HCT116 (cell line): Measurements from ENCODE around the gene ATP6V0D1. TPM values are rescaled to one million over a fixed set of nuclear protein-coding genes. Genes with fewer than 3 reads are reported as not detected.

Experiments
- ATAC-seq: fragments of 200-7000 bp; cut with Tn5 transposase; 2 replicates; pipeline ENCODE4 v1.9.1; 2020; ENCODE audit warnings: mild to moderate bottlenecking, moderate library complexity
- BruUV-seq: library from RNA; stranded (reverse); fragments of 400-500 nt; replicated peaks from 2 replicates; lab custom pipeline; 2021; lab: Mats Ljungman, UMichigan
- CTCF ChIA-PET: fragments of 300-600 bp; sonication (Branson Sonifier 250); formaldehyde crosslinking; loops from one replicate; lab custom pipeline; 2021; ENCODE audit warnings: antibody characterized with exemption; lab: Charles Lee
- POLR2A ChIA-PET: fragments of 300-600, 350-600 bp; sonication (Branson Sonifier 250); formaldehyde crosslinking; loops from one replicate; lab custom pipeline; 2021; ENCODE audit warnings: antibody characterized with exemption; lab: Charles Lee
- RAD21 ChIA-PET, 2 experiments: fragments of 300-600 bp; sonication (Branson Sonifier 250); formaldehyde crosslinking; loops; one replicate each; lab custom pipeline; 2023; ENCODE audit warnings: low total read pairs in 2 of 2; ENCODE audit not compliant: uncharacterized antibody in 2 of 2, unreplicated experiment in 2 of 2, low non-redundant PET in 1 of 2; lab: Charles Lee
- DNase-seq: peaks from one replicate; pipeline ENCODE4 v3.0.0-alpha.2; 2010; ENCODE audit warnings: low read depth, low spot score
- H2AFZ ChIP-seq: fragments of 200-600 bp; shearing (Covaris generic), sonication (generic); 2 replicates; pipeline ENCODE4 v1.6.1; 2017; ENCODE audit warnings: low read depth, mixed run types, mixed read lengths, antibody characterized with exemption, low read length; ENCODE audit not compliant: poor library complexity, severe bottlenecking
- H3K27ac ChIP-seq: 2 replicates; pipeline ENCODE4 v1.5.1; 2012; ENCODE audit warnings: low read depth, low read length
- H3K27me3 ChIP-seq: fragments of 200-600 bp; sonication (generic); 2 replicates; pipeline ENCODE4 v1.6.1; 2016; ENCODE audit warnings: mixed run types, low read length, mixed read lengths; ENCODE audit not compliant: insufficient read depth
- H3K36me3 ChIP-seq, 2 experiments: fragments of 200-500 bp in 1 of 2; fragments of 200-600 bp in 1 of 2; sonication (Bioruptor generic) in 1 of 2; sonication (generic) in 1 of 2; 2 replicates each; pipeline versions ENCODE4 v1.5.1 to v1.6.1; 2014 to 2016; ENCODE audit warnings: low read length in 2 of 2, inconsistent platforms in 1 of 2, mixed read lengths in 1 of 2, mixed run types in 1 of 2; ENCODE audit not compliant: insufficient read depth in 2 of 2, control insufficient read depth in 1 of 2
- H3K4me1 ChIP-seq, 2 experiments: fragments of 200-600 bp in 1 of 2; sonication (generic) in 1 of 2; 2 replicates each; pipeline versions ENCODE4 v1.5.1 to v1.6.1; 2012 to 2017; ENCODE audit warnings: low read length in 2 of 2, inconsistent platforms in 1 of 2, mild to moderate bottlenecking in 1 of 2, mixed read lengths in 1 of 2, mixed run types in 1 of 2, moderate library complexity in 1 of 2; ENCODE audit not compliant: insufficient read depth in 2 of 2, control insufficient read depth in 1 of 2
- H3K4me2 ChIP-seq: fragments of 200-600 bp; sonication (generic); 2 replicates; pipeline ENCODE4 v1.6.1; 2017; ENCODE audit warnings: mixed run types, low read length, mixed read lengths
- H3K4me3 ChIP-seq, 2 experiments: fragments of 200-600 bp in 1 of 2; sonication (generic) in 1 of 2; replicated peaks in 1 of 2; 2 replicates each; pipeline ENCODE4 v1.5.1; 2011 to 2016; ENCODE audit warnings: low read length in 2 of 2, control low read depth in 1 of 2, low read depth in 1 of 2, mild to moderate bottlenecking in 1 of 2, mixed read lengths in 1 of 2, mixed run types in 1 of 2
- H3K79me2 ChIP-seq: fragments of 200-600 bp; sonication (generic); 2 replicates; pipeline ENCODE4 v1.6.1; 2017; ENCODE audit warnings: mild to moderate bottlenecking, mixed run types, low read length, moderate library complexity, mixed read lengths; ENCODE audit not compliant: insufficient read depth
- H3K9ac ChIP-seq: fragments of 200-600 bp; sonication (generic); 2 replicates; pipeline ENCODE4 v1.6.1; 2016; ENCODE audit warnings: low read length, mixed read lengths
- H3K9me2 ChIP-seq: fragments of 200-600 bp; sonication (generic), shearing (Covaris generic); 2 replicates; pipeline ENCODE4 v1.6.1; 2017; ENCODE audit warnings: mixed run types, mild to moderate bottlenecking, moderate library complexity; ENCODE audit not compliant: insufficient read depth
- H3K9me3 ChIP-seq, 2 experiments: fragments of 200-500 bp in 1 of 2; fragments of 200-600 bp in 1 of 2; sonication (Bioruptor generic) in 1 of 2; sonication (generic) in 1 of 2; 2 replicates each; pipeline ENCODE4 v1.6.1; 2014 to 2017; ENCODE audit warnings: low read length in 2 of 2, mixed read lengths in 2 of 2, inconsistent platforms in 1 of 2, low read depth in 1 of 2, mild to moderate bottlenecking in 1 of 2, mixed run types in 1 of 2, moderate library complexity in 1 of 2; ENCODE audit not compliant: control insufficient read depth in 1 of 2, insufficient read depth in 1 of 2
- H4K20me1 ChIP-seq: fragments of 200-600 bp; sonication (generic), shearing (Covaris generic); 2 replicates; pipeline ENCODE4 v1.6.1; 2017; ENCODE audit warnings: mixed run types, mild to moderate bottlenecking, moderate library complexity; ENCODE audit not compliant: insufficient read depth
- ATF3 ChIP-seq: IDR thresholded peaks from 2 replicates; pipeline ENCODE4 v1.6.1; 2012
- CBX3 ChIP-seq: IDR thresholded peaks from 2 replicates; pipeline ENCODE4 v1.6.1; 2012; ENCODE audit warnings: low read depth
- CTCF ChIP-seq, 3 experiments: fragments of 200-600 bp in 1 of 3; sonication (generic) in 1 of 3; IDR thresholded peaks in 2 of 3; conservative IDR thresholded peaks in 1 of 3; 2 replicates each; pipeline ENCODE4 v1.5.1; 2012 to 2017; ENCODE audit warnings: low read depth in 2 of 3, low read length in 2 of 3, antibody characterized with exemption in 1 of 3, borderline replicate concordance in 1 of 3, control low read depth in 1 of 3, mild to moderate bottlenecking in 1 of 3, mixed read lengths in 1 of 3, mixed run types in 1 of 3, moderate library complexity in 1 of 3; ENCODE audit not compliant: insufficient read depth in 1 of 3
- EGR1 ChIP-seq: IDR thresholded peaks from 2 replicates; pipeline ENCODE4 v1.6.1; 2012; ENCODE audit warnings: low read depth
- EZH2 ChIP-seq: fragments of 200-600 bp; sonication (generic); IDR thresholded peaks from 2 replicates; pipeline ENCODE4 v1.6.1; 2017; ENCODE audit warnings: antibody characterized with exemption, mixed run types
- EZH2phosphoT487 ChIP-seq: fragments of 200-600 bp; IDR thresholded peaks from 2 replicates; pipeline ENCODE4 v1.6.1; 2018; ENCODE audit warnings: antibody characterized with exemption, borderline replicate concordance
- JUND ChIP-seq: IDR thresholded peaks from 2 replicates; pipeline ENCODE4 v1.6.1; 2012
- MAX ChIP-seq: IDR thresholded peaks from 2 replicates; pipeline ENCODE4 v1.6.1; 2012
- POLR2A ChIP-seq: IDR thresholded peaks from 2 replicates; pipeline ENCODE4 v1.7.0; 2011; ENCODE audit warnings: borderline replicate concordance; ENCODE audit not compliant: insufficient read depth, insufficient read length; ENCODE audit errors: extremely low read depth
- POLR2AphosphoS5 ChIP-seq: IDR thresholded peaks from 2 replicates; pipeline ENCODE4 v1.6.1; 2011; ENCODE audit warnings: mild to moderate bottlenecking, low read depth, low read length, moderate library complexity
- SIN3A ChIP-seq: IDR thresholded peaks from 2 replicates; pipeline ENCODE4 v1.6.1; 2012; ENCODE audit warnings: low read depth
- SRF ChIP-seq: IDR thresholded peaks from 2 replicates; pipeline ENCODE4 v1.6.1; 2012; ENCODE audit warnings: low read depth
- TCF7L2 ChIP-seq: IDR thresholded peaks from 2 replicates; pipeline ENCODE4 v1.7.0; 2011; ENCODE audit warnings: borderline replicate concordance, inconsistent platforms; ENCODE audit not compliant: insufficient read depth, insufficient read length; ENCODE audit errors: extremely low read depth
- YY1 ChIP-seq: IDR thresholded peaks from 2 replicates; pipeline ENCODE4 v1.6.1; 2011; ENCODE audit warnings: low read length, low read depth, moderate library complexity, mild to moderate bottlenecking; ENCODE audit not compliant: insufficient replicate concordance; ENCODE audit errors: extremely low read depth
- ZBTB33 ChIP-seq: IDR thresholded peaks from 2 replicates; pipeline ENCODE4 v1.6.1; 2011; ENCODE audit warnings: mild to moderate bottlenecking, low read length, moderate library complexity; ENCODE audit not compliant: insufficient replicate concordance; ENCODE audit errors: extremely low read depth
- ZFX ChIP-seq: fragments of 450-650 bp; IDR thresholded peaks from 2 replicates; pipeline ENCODE4 v1.6.1; 2017
- intact Hi-C: fragments of 100-400 bp; cut with micrococcal nuclease; formaldehyde crosslinking; loops from 2 replicates; pipeline ENCODE4 v1.10.0; 2022
- total RNA-seq: library from RNA; stranded (reverse); gene quantifications from one replicate; pipeline ENCODE4 v1.2.1, GENCODE V29; 2021; ENCODE audit not compliant: unreplicated experiment
- TF ChIP-seq, protein P1 (sequence below): IDR thresholded peaks from 2 replicates; pipeline ENCODE4 v1.6.1; 2012; ENCODE audit warnings: low read depth

ATP6V0D1 gene
- total RNA-seq, 1 experiment from 2014 or later, result 36.6 TPM

GRCh38 chr16:67415872-67416793, 64.8 kb downstream of the ATP6V0D1 start, which contains the start of gene ZDHHC1:
Gene ZDHHC1, minus strand, starts transcription at chr16:67416477. Its CDS starts 8,702 bp downstream, at chr16:67407775.
- BruUV-seq, result no TSS peak
- POLR2A ChIA-PET, result no interaction called here
- H3K9ac ChIP-seq, result peak within 1 kb of the TSS; percentile 89
- DNase-seq (no peak), ATAC-seq (peak; percentile 94)
- H4K20me1 ChIP-seq, result no peaks in the 10 kb centered on the region
- CTCF ChIA-PET, result interaction anchor here (0.8 to 1.5 kb wide), 5 partner anchors 9 to 218 kb away, joined by 3 to 6 read pairs (median 3); no protein-coding TSS in a partner anchor
- H3K4me3 ChIP-seq, result peak within 1 kb of the TSS; percentile 82 to 92
- peak within 1 kb of the TSS; percentile 76 for H3K27ac ChIP-seq
- H3K4me2 ChIP-seq, result peak within 1 kb of the TSS; percentile 86
- H3K4me1 ChIP-seq, result peaks cover 10 to 19% of the 10 kb centered on the region in 2 experiments; a peak in 3 of 4 replicates
- peak within 1 kb of the TSS; percentile 100 for H2AFZ ChIP-seq
- intact Hi-C loops, result loop anchor here (5.0 kb wide), 1 partner anchor 169 kb away; the partner anchor contains the start of genes FHOD1 and SLC9A5
- no peaks in the 10 kb centered on the region for H3K9me3 ChIP-seq
- RAD21 ChIA-PET, result interaction anchor here in 1 of 2 experiments (0.6 kb wide), 1 partner anchor 169 kb away, joined by 3 read pairs; no protein-coding TSS in a partner anchor
- H3K27me3 ChIP-seq, result no peaks in the 10 kb centered on the region
- no peaks in the 10 kb centered on the region for H3K36me3 ChIP-seq
- H3K9me2 ChIP-seq, result no peaks in the 10 kb centered on the region
- H3K79me2 ChIP-seq, result no peaks in the 10 kb centered on the region
- TF ChIP-seq ZBTB33 (no peak), JUND (no peak), SRF (no peak), ATF3 (no peak), YY1 (no peak), EZH2 (no peak), TCF7L2 (no peak), EGR1 (no peak), POLR2AphosphoS5 (peak; percentile 80), ZFX (peak; percentile 99), CBX3 (no peak), POLR2A (peak; percentile 21), SIN3A (no peak), CTCF (IDR thresholded peaks at IDR 0.05 in 2 of 3, conservative IDR thresholded peaks at IDR 0.05 in 1 of 3; ENCODE audit: borderline replicate concordance in 1 of 3, insufficient read depth in 1 of 3, low read depth in 2 of 3, low read length in 2 of 3) (peak; percentile 6 to 52 (median 42); a peak in 3 of 6 replicates), MAX (peak; percentile 60; the same call in 1 of the 2 replicates), EZH2phosphoT487 (no peak)
- TF ChIP-seq, protein P1, sequence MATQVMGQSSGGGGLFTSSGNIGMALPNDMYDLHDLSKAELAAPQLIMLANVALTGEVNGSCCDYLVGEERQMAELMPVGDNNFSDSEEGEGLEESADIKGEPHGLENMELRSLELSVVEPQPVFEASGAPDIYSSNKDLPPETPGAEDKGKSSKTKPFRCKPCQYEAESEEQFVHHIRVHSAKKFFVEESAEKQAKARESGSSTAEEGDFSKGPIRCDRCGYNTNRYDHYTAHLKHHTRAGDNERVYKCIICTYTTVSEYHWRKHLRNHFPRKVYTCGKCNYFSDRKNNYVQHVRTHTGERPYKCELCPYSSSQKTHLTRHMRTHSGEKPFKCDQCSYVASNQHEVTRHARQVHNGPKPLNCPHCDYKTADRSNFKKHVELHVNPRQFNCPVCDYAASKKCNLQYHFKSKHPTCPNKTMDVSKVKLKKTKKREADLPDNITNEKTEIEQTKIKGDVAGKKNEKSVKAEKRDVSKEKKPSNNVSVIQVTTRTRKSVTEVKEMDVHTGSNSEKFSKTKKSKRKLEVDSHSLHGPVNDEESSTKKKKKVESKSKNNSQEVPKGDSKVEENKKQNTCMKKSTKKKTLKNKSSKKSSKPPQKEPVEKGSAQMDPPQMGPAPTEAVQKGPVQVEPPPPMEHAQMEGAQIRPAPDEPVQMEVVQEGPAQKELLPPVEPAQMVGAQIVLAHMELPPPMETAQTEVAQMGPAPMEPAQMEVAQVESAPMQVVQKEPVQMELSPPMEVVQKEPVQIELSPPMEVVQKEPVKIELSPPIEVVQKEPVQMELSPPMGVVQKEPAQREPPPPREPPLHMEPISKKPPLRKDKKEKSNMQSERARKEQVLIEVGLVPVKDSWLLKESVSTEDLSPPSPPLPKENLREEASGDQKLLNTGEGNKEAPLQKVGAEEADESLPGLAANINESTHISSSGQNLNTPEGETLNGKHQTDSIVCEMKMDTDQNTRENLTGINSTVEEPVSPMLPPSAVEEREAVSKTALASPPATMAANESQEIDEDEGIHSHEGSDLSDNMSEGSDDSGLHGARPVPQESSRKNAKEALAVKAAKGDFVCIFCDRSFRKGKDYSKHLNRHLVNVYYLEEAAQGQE, result no peak
